Gastroesophageal sphincter (tissue), 4 donors: ENCODE results near the gene GABRB2. TPM values are rescaled to one million over a fixed set of nuclear protein-coding genes. Genes with fewer than 3 reads are reported as not detected.

ENCODE experiments used
- ATAC-seq: fragments of 150-250 bp; one replicate; pipeline ENCODE4 v1.9.1; 2016; ENCODE audit warnings: mild to moderate bottlenecking, moderate library complexity
- H3K27ac ChIP-seq, 4 donors: fragments of 200-600 bp; sonication (generic) in 3 of 4; 1 replicate in 3 of 4; 2 replicates in 1 of 4; pipeline ENCODE4 v1.5.1; 2016 to 2019
- H3K27me3 ChIP-seq: fragments of 200-600 bp; sonication (generic); one replicate; pipeline ENCODE4 v1.5.1; 2019
- H3K36me3 ChIP-seq, 2 donors: fragments of 200-600 bp; sonication (generic); one replicate each; pipeline ENCODE4 v1.5.1; 2019; ENCODE audit warnings: control low read depth in 1 of 2
- H3K4me1 ChIP-seq, 3 donors: fragments of 200-600 bp; sonication (generic); 1 replicate in 2 of 3; 2 replicates in 1 of 3; pipeline ENCODE4 v1.5.1; 2016 to 2019; ENCODE audit warnings: control low read depth in 2 of 3
- H3K4me3 ChIP-seq, 2 donors: fragments of 200-600 bp; sonication (generic); one replicate each; pipeline ENCODE4 v1.5.1; 2019; ENCODE audit warnings: mild to moderate bottlenecking in 1 of 2, moderate library complexity in 1 of 2
- H3K9me3 ChIP-seq, 3 donors: fragments of 200-600 bp; sonication (generic); one replicate each; pipeline ENCODE4 v1.5.1; 2017 to 2019; ENCODE audit warnings: control low read depth in 2 of 3
- EP300 ChIP-seq: sonication (generic); formaldehyde crosslinking; IDR thresholded peaks from one replicate; pipeline ENCODE4 v1.6.1; 2017; ENCODE audit warnings: antibody characterized with exemption, mild to moderate bottlenecking
- POLR2A ChIP-seq, 2 donors: fragments of 450-650 bp; IDR thresholded peaks; one replicate each; pipeline ENCODE4 v1.6.1; 2017; ENCODE audit warnings: antibody characterized with exemption in 2 of 2, mild to moderate bottlenecking in 2 of 2, moderate library complexity in 1 of 2
- POLR2AphosphoS5 ChIP-seq: sonication (generic); formaldehyde crosslinking; IDR thresholded peaks from one replicate; pipeline ENCODE4 v1.6.1; 2017; ENCODE audit warnings: antibody characterized with exemption
- WGBS, 2 donors: methylation state at CpG; one replicate each; pipeline ENCODE4 v1.1.5; 2018; ENCODE audit warnings: low coverage in 1 of 2; 5-methylcytosine and 5-hydroxymethylcytosine counted together
- total RNA-seq, 4 donors: library from RNA; depleted of rRNA; stranded (reverse); fragments of >200 nt; gene quantifications; one replicate each; pipeline ENCODE4 v1.1.0, GENCODE V29; 2016
- TF ChIP-seq, protein P1 (sequence below), 4 experiments: fragments of 200-600 bp in 2 of 4; fragments of 450-650 bp in 2 of 4; sonication (generic) in 1 of 4; IDR thresholded peaks; one replicate each; pipeline ENCODE4 v1.5.1; 2017 to 2019; ENCODE audit warnings: antibody characterized with exemption in 4 of 4, mild to moderate bottlenecking in 2 of 4, moderate library complexity in 2 of 4

The GABRB2 gene
- total RNA-seq, 4 donors from 2014 or later = 1.0 to 17.3 (median 1.1) TPM

DNA sequence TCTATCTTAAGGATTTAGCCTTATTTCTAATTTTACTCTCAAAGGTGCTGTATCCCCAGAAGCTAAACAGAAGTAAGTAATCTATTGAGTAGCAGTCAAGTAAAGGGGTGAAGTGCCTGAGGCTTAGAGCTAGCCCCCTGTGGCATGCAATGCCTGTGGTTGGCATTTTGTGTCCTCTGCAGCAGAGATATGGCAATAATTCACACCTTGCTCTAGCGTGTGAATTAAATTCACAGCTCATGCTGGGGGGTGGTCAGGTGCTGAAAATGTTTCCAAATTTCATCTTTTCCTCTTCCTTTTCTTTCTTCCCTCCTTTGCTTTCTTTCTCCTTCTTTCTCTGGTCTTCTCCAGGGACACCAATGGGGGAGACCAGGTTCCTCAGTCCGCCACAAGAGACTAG is 262.1 kb downstream of the GABRB2 start:
- ATAC-seq = no peak
- Histone ChIP-seq H3K4me3 (no peak overlapping the region), H3K9me3 (peaks cover 0 to 3% (median 0%) of the 10 kb centered on the region in 3 donors), H3K4me1 (peaks cover 0 to 11% (median 0%) of the 10 kb centered on the region in 3 donors), H3K27ac (no peak overlapping the region), H3K27me3 (no peaks in the 10 kb centered on the region), H3K36me3 (no peaks in the 10 kb centered on the region)
- TF ChIP-seq, protein P1, sequence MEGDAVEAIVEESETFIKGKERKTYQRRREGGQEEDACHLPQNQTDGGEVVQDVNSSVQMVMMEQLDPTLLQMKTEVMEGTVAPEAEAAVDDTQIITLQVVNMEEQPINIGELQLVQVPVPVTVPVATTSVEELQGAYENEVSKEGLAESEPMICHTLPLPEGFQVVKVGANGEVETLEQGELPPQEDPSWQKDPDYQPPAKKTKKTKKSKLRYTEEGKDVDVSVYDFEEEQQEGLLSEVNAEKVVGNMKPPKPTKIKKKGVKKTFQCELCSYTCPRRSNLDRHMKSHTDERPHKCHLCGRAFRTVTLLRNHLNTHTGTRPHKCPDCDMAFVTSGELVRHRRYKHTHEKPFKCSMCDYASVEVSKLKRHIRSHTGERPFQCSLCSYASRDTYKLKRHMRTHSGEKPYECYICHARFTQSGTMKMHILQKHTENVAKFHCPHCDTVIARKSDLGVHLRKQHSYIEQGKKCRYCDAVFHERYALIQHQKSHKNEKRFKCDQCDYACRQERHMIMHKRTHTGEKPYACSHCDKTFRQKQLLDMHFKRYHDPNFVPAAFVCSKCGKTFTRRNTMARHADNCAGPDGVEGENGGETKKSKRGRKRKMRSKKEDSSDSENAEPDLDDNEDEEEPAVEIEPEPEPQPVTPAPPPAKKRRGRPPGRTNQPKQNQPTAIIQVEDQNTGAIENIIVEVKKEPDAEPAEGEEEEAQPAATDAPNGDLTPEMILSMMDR (IDR thresholded peaks at IDR 0.05) = no peak
- TF ChIP-seq EP300 (no peak), POLR2AphosphoS5 (no peak), POLR2A (IDR thresholded peaks at IDR 0.05) (no peak)
- 86 to 100% methylated on average over 1 to 2 of the region's 2 CpGs for WGBS, 2 donors

DNA sequence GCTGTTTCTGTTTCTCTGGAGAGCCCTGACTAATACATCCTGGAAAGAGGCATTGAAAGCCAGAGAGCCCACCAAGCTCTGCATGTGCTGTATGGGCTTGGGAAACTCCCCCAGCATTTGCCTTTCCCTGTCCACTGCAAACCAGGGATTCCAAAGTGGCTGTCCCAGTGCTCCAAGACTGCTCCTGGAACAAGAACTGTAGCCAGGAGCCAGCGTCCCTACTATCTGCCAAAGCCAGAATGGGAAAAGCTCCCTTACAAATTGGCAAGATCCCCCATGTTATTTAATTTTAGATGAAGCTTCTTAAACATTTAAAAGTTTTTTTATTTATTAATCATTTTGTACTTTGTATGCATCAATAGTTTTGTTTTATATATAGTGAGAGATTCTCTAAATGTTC is 263.2 kb downstream of the GABRB2 start:
- Histone ChIP-seq H3K9me3 (peaks cover 0 to 3% (median 0%) of the 10 kb centered on the region in 3 donors), H3K36me3 (no peaks in the 10 kb centered on the region), H3K27me3 (no peaks in the 10 kb centered on the region), H3K4me3 (no peak overlapping the region), H3K27ac (no peak overlapping the region), H3K4me1 (peaks cover 0 to 11% (median 0%) of the 10 kb centered on the region in 3 donors)
- no peak for ATAC-seq
- 8 to 11% methylated on average over 1 of the region's 1 CpG for WGBS, 2 donors
- TF ChIP-seq POLR2A (IDR thresholded peaks at IDR 0.05) = no peak
- no peak for TF ChIP-seq EP300
- no peak for TF ChIP-seq POLR2AphosphoS5
- TF ChIP-seq, protein P1 (IDR thresholded peaks at IDR 0.05) = no peak

DNA sequence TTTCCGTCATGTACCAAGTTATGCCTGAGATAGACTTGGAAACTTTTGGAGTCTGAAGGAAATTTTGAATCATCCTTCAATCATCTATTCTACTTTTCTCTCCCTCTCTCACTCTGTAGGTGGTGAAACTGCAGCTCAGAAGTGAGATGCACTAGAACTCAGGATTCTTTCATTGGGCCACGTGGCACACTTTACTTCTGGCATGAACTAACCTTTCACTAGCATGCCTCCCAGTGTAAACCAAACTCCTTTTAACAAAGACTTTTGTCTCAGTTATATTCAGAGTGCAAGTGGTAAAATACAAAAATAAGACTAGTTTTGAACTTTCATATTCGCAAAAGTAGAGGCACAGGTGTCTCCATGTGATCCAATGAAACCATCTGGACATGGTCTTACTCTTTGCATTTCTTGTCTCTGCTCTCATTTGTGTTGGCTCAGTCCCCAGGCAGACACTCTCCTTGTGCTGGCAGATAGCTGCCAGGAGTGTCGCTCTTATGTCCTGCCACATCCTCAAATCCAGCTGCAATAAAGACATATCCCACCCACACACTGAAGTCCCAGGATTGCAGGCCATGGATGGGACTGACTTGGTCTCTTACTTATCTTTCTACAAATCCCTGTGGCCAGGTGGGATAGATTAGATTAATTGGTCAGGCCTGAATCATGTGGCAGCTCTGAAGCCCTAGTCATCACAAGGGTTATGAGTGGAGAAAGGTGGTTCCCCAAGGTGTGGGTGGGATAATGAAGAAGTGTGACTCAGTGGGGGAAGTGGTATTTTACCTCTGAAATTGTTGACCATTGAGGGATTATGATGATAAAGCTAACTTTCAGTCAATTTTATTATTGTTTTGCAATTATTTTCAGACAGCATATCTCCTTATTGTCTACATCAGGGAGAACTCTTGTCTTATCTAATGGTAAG is 267.5 kb downstream of the GABRB2 start:
- ATAC-seq = no peak
- Histone ChIP-seq H3K27ac (no peak overlapping the region), H3K4me1 (peaks cover 0 to 11% (median 0%) of the 10 kb centered on the region in 3 donors), H3K27me3 (no peaks in the 10 kb centered on the region), H3K4me3 (no peak overlapping the region), H3K9me3 (peaks cover 0 to 3% (median 0%) of the 10 kb centered on the region in 3 donors), H3K36me3 (no peaks in the 10 kb centered on the region)
- TF ChIP-seq EP300 = no peak
- TF ChIP-seq POLR2A (IDR thresholded peaks at IDR 0.05) = no peak
- TF ChIP-seq, protein P1 (IDR thresholded peaks at IDR 0.05) = no peak
- no peak for TF ChIP-seq POLR2AphosphoS5
- WGBS, 2 donors = 74 to 94% methylated on average over 3 to 4 of the region's 4 CpGs

DNA sequence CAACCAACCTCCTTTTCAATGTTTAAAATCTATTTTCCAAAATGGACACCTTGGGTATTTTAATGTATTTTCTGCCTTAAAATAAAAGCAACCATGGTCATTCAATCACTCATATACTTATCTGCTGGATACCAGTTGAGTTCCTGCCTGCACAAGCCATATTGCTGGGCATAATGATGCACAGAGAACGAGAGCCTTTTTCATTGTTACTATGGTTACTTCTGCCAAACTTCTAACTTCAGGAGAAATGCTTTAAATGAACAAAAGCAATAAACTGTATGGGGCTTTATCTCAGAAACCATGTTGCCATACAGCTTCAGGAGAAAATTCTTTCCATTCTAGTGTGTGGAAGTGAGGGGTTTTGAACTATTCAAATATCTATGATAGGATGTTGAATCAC is 269.5 kb downstream of the GABRB2 start:
- no peak overlapping the region for H3K4me3 ChIP-seq
- ATAC-seq = no peak
- no peaks in the 10 kb centered on the region for H3K27me3 ChIP-seq
- 63 to 91% methylated on average over 1 of the region's 1 CpG for WGBS, 2 donors
- H3K27ac ChIP-seq = no peak overlapping the region
- H3K9me3 ChIP-seq = peaks cover 0 to 3% (median 0%) of the 10 kb centered on the region in 3 donors
- H3K36me3 ChIP-seq = no peaks in the 10 kb centered on the region
- H3K4me1 ChIP-seq = no peaks in the 10 kb centered on the region
- TF ChIP-seq EP300 = no peak
- no peak for TF ChIP-seq POLR2AphosphoS5
- TF ChIP-seq, protein P1 (IDR thresholded peaks at IDR 0.05) = no peak
- no peak for TF ChIP-seq POLR2A (IDR thresholded peaks at IDR 0.05)

DNA sequence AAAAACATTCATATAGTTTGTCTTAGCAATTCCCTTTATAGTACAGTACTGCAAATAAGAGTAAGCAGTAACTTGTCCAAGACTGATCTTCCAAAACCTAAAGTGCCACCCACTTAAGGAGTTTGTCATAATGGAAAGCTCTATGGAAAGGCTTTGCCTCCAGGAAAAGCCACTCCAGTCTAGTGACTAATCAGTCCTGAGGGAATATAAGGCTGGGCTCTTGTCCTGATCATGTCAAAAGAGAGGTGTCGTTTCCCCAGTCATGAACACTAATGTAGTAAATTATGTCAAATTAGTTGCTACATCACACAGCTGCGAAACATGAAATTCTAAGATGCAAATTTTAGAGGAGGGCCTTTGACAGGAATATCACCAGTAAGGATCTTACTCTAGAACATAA is 271.6 kb downstream of the GABRB2 start:
- Histone ChIP-seq H3K27me3 (no peaks in the 10 kb centered on the region), H3K4me3 (no peak overlapping the region), H3K9me3 (no peaks in the 10 kb centered on the region), H3K27ac (no peak overlapping the region), H3K36me3 (no peaks in the 10 kb centered on the region), H3K4me1 (no peaks in the 10 kb centered on the region)
- 79 to 90% methylated on average over 2 of the region's 2 CpGs for WGBS, 2 donors
- TF ChIP-seq EP300 (no peak), POLR2AphosphoS5 (no peak), POLR2A (IDR thresholded peaks at IDR 0.05) (no peak)
- TF ChIP-seq, protein P1 (IDR thresholded peaks at IDR 0.05) = no peak
- no peak for ATAC-seq
